DOHH2 (cell line): Measurements from ENCODE around the gene LRRC40.

Experiments
- CTCF ChIP-seq: fragments of 200-600 bp; sonication (generic); IDR thresholded peaks from one replicate; pipeline ENCODE4 v1.5.1; 2014; ENCODE audit warnings: antibody characterized with exemption, mild to moderate bottlenecking, low read depth, low read length; ENCODE audit not compliant: poor library complexity, severe bottlenecking
- EZH2phosphoT487 ChIP-seq: fragments of 200-600 bp; sonication (generic); IDR thresholded peaks from 2 replicates; pipeline ENCODE4 v1.6.1; 2017; ENCODE audit warnings: borderline replicate concordance, mild to moderate bottlenecking, antibody characterized with exemption, low read length, moderate library complexity, mixed read lengths

DNA sequence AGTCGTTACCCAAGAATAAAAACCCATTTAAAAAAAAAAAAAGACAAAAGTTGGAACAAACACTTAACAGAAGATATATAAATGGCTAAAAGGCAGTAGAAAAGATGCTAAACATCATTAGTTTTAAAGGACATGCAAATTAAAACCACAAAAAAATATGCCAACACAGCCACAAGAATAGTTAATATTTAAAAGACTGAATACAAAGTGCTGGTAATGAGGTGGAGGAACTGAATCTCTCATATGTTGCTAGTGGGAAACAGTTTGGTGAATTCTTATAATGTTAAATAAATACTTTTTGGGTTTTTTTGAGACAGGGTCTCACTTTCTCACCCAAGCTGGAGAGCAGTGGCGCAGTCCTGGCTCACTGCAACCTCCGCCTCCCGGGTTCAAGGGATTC, 10.0 kb downstream of the LRRC40 start:
- TF ChIP-seq CTCF (no peak), EZH2phosphoT487 (no peak)
